Limb (tissue), 2 donors: ENCODE data around the gene SAFB2.
"Not testable (repeated sequence)": the region's sequence is repeated elsewhere in the genome, so short reads cannot be mapped to it uniquely, and the experiment has no call there.

Experiments used
- DNase-seq, 2 donors: peaks; one replicate each; pipeline ENCODE4 v3.0.0-alpha.2; 2016; ENCODE audit errors: extremely low spot score in 2 of 2

Gene SAFB2

DNA sequence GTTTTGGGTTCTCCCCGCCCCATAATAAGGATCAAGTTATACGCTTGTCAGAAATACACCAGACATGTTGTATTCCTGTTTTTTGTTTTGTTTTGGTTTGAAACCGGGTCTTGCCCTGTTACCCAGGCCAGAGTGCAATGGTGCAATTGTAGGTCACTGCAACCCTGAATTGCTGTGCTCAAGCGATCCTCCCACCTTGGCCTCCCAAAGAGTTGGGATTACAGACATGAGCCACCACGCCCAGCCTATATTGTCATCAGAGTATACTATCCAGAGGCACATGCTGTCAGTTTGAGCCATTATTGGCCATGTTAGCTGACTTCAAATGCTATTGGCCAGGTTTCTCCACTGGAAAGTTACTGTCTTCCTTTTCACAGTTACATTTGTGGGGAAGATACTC is 10.1 kb upstream of the SAFB2 start:
- no peak for DNase-seq

DNA sequence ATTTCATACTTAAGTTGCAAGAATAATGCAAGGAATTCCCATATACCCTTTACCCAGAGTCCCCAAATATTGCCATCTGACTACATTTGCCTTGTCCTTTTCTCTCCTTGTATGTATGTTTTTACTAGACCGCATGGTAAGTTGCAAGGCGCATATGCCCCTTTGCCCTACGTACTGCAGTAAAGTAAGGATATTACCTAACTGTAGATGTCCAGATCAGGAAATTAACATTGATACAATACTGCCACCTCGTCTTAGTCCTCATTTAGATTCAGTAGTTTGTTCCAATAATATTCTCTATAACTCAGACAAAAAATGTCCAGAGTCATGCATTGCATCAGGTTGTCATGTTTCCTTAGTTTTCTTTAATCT is 9.7 kb upstream of the SAFB2 start:
- no peak for DNase-seq

DNA sequence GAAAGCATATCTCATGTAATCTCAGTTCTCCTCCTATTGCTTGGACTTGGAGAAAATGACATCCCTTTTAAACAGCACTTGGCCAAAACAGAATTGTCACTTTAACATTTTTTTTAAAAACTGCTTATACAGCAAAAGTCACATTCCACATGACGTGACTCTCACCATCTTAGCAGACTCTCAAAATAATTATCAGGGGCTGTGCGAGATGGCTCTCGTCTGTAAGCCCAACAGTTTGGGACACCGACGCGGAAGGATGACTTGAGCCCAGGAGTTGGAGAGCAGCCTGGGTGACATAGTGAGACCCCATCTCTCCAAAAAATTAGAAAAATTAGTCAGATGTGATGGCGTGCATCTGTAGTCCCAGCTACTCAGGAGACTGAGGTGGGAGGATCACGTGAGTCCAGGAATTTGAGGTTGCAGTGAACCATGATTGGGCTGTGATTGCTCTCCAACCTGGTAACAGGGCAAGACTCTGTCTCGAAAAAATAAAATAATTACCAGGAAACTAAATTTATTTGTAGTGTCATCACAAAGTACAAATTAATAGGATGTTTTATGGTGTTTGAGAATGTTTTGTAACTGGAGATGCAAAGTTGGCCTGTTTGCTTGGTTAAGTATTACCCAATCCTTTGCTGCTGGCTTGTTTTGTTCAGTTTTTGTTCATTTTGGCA is 9.1 kb upstream of the SAFB2 start:
- DNase-seq, result no peak

DNA sequence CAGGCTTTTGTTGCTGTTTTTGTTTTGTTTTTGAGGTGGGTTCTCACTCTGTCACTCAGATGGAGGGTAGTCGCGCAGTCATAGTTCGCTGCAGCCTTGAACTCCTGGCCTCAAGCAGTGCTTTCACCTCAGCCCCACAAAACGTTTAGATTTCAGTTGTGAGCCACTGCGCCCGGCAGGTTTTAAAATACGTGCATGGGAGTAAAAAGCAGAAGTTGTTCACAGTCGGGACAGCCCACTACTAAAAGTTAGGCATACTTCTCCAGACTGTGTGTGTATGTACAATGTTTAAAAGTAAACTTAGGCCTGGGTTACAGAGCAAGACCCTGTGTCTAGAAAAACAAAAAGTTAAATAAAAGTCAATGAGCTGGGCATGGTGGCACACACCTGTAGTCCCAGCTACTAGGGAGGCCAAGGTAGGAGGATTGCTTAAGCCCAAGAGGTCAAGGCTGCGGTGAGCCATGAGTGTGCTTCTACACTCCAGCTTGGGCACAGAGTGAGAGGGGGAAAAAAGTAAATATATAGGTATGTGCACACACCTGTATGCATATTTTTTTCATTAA is 6.4 kb upstream of the SAFB2 start:
- DNase-seq, result no peak

DNA sequence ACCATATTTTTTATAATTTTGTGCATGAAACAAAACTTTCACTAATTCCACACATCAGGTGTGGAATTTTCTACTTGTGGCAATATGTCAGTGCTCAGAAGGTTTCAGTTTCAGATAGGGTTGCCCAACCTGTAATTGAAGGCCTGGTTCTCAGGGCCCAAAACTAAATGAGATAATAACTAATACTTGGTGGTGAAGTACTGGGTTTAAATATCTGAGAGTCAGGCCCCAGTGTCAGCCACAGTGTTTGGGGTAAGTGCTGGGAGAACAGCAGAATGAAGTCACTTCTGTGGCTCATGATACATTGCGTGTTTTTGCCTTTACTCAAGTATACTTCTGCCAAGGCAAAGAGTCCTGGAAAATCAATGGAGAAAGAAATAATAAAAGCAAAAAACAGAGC is 5.9 kb upstream of the SAFB2 start:
- DNase-seq, result no peak

DNA sequence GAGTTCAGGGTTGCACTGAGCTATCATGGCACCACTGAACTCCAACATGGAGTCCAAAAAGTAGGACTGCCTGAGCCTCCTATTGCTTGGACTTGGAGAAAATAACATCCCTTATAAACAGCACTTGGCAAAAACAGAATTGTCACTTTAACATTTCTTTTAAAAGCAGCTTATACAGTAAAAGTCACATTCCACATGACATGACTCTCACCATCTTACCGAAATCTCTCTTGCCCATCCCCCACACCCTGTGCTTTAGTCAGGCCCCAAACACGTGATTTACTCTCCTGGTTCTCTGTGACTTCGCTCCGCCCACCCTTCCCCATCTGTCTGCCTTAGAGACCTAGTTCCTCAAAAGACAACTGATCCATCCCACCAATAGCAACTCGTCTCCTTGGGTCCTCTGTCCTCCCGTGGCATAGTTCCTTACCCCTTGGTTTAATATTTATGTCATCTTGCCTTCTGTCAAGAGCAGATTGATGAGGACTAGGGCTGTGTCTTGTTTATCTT is 4.9 kb upstream of the SAFB2 start:
- no peak for DNase-seq

DNA sequence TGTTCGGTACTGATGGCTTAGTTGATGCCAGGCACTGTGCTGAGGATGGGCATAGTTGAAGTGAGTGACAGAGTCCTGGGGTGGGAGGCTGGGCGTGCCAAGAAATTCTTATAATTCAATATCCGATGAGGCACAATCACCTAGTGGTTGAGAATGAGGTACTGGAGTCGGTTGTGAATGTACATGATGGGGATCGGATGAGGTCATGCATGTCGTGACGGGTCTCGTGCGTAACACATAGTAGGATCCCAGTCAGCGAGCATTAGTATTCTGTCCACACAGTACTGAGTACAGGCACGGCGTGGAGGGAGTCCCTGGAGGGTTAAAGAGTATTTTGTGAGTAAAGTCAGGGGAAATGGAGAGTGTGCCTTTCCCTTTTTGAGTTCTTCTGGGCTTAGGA is 3.1 kb upstream of the SAFB2 start:
- no peak for DNase-seq

DNA sequence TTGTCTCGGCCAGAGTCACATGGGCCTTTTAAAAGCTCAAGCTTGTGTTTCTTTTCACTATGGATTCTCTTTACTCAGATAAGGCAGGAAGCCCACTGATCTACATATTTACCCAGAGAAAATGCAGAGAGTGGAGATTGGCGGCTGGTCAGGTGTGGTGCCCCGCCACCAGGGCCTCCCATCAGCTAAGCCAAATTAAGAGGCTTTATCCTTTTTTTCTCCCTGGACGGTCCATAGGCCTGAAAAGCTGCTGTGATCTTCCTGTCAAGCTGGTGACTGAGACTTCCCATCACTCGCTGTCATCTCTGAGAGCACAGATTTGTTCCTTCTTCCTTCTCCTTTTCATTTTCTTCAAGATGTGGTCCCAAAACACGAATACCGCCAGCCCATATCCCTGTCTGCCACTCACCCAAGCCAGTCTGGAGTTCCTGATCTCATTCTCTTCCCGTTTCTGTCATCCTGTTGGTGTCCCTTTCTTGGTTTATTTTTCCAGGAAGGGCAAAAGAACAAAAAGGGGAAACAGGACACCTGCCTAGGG is 2.2 kb upstream of the SAFB2 start:
- no peak for DNase-seq

DNA sequence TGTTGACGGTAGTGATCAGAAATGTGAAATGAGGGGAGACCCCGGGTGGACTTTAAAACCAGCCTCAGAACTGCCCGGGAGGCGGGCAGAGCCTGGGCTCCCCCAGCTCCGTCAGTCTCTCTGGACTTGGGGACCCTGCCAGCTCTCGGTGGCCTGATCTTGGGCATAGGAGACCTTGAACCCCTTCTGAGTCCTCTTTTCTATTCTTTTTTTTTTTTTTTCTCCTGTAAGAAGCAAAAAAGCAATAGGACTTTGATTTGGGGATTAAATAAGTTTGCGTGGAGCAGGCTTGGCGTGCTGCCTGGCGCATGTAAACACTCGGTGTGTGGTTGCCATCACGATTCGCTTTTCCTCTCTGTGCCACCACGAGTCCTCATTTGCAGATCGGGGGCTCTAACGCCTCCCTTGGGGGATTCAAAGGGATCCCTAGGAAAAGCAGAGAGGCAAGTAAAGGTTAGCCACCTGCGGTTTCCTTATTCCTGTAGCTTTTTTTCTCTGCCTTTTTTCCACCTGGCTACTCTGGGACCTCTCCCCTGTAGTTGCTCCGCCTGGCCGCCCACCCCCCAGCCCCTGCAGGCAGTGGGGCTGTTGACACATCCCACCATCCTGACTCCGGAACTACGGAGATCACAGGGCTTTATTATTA is 1.6 kb upstream of the SAFB2 start:
- peak; percentile 12 to 45 for DNase-seq

DNA sequence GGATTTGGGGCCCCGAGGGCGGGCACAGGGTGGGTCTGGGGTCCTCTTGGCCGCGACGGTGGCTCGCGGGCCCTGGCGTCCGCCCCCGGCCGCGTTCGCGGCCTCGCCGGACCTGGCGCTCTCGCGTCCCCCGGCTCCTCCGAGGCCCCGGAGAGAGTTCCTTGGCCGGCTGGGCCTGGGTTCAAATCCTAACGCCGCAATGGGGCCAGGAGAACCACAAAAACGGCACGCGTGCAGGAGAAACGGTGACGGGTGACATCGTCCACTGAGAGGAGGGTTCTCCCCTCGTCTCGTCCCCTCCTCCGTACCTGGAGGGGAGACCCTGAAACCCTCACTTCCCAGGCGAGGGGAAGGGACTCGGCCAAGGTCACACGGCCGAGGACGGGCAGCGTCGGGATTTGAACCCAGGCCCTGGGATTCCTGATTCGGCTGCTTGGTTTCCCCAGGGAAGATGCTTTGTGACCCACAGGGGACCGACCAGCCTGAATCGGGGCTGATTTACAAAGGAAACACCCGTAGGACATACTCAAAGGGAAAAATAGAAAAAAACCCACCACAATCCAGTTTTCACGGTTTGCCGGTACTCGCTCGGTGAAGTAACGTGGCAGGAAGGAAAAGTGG is 931 bp upstream of the SAFB2 start:
- peak in 1 of 2 donors; percentile 55 for DNase-seq

DNA sequence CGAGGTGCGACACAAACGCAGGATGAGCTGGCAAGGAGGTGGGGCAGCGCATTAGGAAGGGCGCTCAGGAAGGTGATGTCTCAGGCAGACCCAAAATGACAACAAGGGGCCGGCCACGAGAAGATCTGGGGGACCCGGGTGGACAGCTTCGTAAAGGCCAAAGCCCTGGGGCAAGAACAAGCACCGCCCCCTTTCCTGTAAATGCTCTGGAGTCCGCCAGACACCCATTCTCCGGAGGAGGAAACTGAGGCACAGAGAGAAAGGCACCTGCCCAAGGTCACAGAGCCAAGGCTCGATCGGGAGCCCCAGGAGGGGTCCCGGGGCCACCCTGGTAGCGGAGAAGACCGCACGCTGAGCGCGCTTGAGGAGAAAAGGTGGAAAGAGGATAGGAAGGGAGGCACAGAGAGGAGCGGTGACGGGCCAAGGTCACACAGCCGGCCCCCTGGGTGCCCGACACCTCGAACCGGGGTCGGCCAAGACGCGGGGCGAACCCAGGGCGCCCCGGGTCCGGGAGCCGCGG is 571 bp downstream of the SAFB2 start:
- no peak for DNase-seq

DNA sequence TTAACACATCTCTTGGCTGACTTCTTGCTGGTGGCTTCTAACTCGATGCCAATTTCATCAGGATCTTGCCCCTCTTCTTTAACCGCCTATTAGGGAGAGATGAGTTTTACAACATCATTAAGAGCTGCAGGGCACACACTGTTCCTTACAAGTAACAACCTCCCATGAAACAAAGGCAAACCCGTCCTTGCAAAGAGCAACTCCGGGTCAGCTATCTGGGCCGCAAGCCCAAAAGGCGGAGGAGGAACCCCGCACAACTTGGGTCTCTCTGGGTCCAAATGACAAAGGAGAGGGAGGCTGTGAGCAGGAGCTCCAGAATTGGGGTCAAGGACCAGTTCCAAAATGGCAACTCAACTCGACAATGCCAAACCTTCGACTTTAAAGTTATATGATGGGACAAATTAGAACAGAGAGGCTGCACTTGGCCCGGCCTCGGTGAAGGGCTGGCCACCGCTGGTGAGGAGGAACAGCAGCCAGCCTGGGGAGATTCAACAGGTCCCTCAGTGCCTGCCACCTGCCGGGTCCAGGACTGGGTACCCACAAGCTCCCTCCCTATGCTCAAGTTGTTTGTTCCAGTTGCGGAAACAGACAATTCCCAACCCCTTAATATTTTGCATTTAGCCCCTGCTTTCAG is 1.1 kb downstream of the SAFB2 start:
- no peak for DNase-seq

DNA sequence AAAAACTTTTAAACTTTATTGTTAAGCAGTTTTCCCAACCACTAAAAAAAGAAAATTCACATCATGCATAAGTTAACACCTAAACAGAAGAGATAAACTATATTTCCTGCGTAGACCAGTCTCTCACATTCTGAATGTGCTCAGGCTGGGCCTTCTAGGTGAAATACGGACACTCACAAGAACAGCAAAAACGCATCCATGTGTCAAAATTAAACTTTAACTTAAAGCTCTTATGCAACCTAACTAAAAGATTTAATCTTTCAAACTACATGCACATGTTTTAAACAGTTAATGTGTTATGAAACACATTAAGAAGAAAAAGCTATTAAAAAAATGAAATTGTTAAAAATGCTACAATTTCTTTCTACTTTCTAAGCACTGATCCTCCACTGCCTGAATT is 2.6 kb downstream of the SAFB2 start:
- DNase-seq, result no peak

DNA sequence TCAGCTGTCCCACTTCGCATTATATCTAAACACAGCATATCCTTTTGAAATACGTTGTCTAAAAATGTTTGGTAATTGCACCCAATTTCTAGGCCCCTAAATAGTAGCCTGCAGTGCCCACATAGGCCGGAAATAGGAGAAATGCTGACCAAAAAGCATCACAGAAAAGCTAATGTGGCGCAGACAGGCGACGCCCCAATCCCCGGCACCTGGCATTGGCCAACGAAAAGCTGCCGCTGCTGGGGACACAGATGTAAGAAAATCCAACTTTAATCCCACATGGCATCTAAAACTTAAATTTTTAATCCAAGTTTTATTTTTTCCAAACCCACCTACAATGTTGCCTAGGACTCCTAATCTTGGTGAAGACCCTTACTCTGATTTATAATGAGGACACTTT is 4.0 kb downstream of the SAFB2 start:
- no peak for DNase-seq

DNA sequence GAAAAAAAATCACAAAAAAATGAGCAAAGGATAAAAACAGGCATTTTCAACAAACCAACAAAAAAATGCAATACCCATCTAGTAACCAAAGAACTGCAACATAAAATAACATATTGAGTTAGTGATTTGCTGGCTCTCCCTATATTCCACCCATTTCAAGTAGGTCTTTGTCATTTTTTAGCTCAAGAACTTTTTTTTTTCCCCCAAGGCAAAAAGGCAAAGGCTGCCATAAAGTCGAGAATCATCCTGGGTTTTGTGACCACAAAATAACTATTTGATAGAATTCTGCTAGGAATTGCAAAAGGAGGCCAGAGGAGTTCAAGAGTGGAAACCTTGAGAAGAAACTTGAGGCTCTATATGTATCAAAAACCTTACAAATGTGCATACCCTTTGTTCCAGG is 5.5 kb downstream of the SAFB2 start:
- no peak for DNase-seq

DNA sequence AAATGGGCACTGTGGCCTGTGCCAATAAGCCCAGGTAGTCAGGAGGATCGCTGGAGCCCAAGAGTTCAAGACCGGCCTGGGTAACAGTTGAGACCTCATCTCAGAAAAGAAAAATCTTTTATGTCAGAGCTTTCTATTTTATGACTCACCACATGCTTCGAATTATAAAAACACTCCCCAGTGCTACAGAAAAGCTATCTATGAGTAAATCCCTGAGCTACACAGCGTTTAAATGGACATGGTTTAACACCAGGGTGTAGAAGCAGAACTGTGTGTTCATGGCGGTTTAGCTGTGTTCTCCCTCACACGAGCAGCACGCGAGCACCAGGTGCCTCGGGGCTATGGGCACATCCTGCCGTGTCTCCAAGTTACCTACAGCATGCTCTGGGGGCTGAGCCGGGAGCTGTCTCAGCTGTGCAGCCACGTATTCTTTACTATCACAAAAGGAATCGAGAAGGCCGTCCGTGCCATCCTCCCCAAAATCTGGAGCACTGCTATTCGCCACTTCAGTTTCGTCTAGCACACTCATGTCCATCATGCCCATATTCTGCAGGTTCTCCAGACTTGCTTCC is 6.7 kb downstream of the SAFB2 start:
- DNase-seq, result no peak

DNA sequence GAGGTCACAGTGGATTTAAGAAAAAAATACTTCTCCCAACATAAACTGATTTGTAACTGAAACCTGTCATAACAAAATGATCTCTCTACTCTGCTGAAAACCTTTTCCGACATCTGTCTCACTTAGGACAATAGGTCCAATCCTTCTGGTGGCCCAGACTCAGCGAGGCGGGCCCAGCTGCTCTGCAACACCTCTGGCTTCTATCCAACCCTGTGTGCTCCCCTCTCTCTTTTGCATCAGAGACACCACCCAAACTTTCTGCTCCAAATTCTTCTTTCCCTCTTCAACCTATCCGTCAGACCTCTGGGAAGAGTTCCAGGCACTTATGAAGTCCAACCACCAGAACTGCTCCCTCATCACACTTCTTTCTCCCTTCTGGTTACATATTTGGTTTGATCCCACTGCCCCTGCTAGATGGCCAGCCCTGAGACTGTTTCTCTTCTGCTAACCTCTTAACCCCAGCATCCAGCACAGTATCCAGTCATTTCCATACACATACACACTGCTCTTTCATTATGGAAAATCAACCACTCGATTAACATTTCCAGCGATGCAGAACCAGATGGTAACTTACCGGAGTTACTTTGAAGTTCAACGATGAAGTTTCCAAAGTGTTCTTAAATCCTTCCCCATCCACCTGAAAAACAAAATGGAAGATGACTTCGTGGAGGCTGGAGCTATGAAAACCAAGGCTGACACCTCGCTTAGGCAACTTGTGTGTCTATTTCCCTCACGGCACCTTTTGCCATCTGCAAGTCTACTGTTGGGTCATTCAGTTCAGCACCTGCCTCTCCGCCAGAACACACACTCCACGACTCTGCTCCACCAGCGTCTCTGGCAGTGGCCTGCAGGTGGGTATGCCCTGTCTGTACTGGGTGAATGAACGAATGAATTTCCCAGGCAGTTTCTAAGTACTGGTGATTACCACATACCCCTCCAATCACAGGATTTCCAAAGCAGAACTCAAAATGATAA is 9.4 kb downstream of the SAFB2 start:
- DNase-seq, result no peak

DNA sequence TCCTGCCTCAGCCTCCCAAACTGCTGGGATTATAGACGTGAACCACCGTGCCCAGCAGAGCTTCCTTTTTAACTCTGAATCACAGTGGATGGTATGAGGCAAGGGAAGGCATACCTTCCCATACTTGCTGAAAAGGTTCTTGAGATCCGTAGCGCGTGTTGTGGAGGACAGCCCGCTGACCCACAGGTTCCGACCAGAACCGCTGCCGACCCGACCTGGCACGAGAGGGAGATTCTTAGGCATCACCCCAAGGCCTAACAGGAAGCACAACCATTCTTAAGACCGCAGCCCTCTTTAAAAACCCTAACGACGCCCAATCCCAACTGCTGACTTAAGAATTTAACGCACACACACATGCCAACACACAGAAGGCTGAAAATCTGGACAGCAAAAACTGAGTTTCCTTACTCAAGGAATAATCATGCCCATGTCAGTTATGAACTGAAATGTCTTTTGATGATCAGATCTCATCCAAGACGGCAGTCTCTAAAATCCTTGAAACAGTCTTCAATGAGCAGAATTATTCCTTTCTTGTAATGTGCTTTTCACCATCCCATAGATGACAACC is 12.6 kb downstream of the SAFB2 start:
- DNase-seq, result no peak

DNA sequence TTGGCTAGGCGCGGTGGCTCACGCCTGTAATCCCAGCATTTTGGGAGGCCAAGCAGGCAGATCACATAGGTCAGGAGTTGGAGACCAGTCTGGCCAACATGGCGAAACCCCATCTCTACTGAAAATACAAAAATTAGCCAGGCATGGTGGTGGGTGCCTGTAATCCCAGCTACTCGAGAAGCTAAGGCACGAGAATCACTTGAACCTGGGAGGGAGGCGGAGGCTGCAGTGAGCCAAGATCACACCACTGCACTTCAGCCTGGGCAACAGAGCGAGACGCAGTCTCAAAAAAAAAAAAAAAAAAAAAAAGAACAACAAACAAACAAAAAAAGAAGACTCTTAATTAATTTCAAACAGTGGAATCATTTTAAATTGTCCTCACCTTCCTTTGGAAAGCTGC is 13.8 kb downstream of the SAFB2 start:
- not testable (repeated sequence) for DNase-seq

DNA sequence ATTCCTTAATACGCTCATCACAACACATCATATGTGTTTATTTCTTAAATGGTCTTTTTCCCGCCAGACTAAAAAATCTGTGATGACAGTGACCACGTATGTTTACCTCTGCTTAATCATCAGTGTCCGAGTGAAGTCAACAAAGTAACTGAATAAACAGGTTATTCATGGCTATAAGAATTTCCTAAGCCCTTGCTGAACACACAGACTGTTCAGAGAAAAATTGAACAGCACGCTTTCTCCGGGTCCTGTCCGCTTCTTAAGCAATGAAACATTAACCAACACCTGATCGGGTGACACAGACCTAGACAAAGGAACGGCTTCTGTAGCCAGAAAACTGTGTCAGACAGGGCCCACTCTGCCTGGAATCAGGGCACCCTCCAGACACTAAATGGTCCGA is 14.3 kb downstream of the SAFB2 start:
- DNase-seq, result no peak
